NCI-H524 (cell line): ENCODE data around the gene ERN1.

Source experiments
- DNase-seq, 2 experiments: peaks; one replicate each; lab custom pipeline; 2025; lab: John Stamatoyannopoulos, UW

The ERN1 gene

GRCh38 chr17:64109400-64109799, 20.5 kb downstream of the ERN1 start:
- no peak for DNase-seq

DNA sequence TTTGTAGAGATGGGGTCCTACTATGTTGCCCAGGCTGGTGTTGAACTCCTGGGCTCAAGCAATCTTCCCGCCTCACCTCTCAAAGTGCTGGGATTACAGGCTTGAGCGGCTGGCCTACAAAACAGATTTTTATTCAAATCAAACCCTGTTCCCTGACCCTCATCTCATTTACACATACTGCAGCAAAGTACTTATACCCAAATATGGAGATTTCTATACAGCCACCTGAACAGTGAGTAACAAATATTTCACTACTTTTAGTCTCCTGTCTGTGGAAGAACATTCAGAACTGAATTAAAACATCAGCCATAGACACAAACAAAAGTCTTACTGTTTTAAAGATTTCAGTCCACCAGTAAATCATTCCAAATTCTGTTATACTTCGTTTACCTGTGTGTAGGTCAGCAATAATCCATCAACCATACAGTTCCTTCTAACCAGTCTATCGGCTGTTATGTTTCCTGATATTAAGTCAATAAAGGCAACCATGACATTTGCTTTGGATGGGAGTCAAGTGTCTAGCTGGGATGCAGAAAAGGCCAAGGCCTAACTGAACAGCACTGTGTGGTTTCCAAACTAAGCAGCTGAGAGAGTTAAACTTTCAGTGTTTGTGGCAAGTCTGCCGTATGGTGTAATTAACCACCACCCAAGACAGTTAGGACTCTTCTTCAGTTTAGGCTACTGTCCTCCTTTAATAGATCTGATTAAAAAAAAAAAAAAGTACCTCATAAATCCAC, 22.3 kb downstream of the ERN1 start:
- DNase-seq = no peak

GRCh38 chr17:64106918-64107317, 23.0 kb downstream of the ERN1 start:
- no peak for DNase-seq

- no peak for DNase-seq
These were observed 26.3 kb downstream of the ERN1 start for GRCh38 chr17:64103391-64104364.

- no peak for DNase-seq
These were observed 27.1 kb downstream of the ERN1 start for GRCh38 chr17:64102627-64103390.

DNA sequence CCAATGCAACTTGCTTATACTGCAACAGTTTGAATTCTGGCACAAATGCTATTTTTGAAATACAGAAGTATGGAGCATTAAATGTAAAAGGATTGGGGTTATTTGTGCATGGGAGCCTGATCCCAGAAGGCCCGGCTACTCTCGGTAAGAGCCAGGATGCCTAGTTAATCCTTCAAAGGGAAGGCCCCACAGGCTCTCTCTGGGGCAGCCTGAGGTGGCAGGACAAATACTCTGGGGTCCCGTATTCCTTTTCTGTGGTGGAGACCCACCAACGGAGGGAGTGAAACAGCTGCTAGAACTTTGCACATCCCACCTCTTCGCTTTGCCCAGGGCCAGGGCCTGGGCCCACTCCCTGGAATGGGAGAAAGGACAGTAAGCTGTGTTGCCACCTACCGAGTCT, 30.4 kb downstream of the ERN1 start:
- peak in 1 of 2 experiments; percentile 37 for DNase-seq

DNA sequence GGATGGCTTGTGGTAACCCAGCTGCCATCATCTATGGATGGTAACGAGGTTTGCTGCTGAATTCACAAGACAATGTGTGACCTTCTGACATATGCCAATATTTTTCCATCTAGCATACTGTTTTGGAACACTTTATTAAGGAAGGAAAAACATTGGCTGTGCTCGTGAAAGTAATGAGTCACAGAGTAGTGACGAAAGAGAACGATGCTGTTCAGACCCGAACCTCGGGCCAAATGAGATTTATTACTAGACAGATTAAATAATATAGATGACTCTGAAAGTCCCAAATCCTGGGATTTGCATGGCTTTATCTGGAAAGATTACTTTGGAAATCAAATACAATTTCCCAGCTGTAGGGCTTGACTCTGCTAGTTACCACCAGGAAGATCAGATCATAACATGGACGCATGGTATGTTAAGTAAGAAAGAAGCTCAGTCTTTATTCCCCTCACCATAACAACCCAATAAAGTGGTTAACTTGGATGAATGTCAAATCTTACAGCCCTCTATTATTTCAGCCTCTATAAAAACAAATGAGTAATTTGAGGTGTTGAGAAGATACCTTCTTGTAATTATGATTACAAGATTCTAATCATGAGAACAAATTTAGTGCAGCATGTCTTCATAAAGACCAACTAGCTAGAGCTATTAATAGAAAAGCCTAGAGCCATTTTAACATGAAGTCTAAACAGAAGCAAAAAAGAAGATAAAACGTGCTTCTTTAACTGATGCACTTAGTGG, 32.6 kb downstream of the ERN1 start:
- DNase-seq = no peak

DNA sequence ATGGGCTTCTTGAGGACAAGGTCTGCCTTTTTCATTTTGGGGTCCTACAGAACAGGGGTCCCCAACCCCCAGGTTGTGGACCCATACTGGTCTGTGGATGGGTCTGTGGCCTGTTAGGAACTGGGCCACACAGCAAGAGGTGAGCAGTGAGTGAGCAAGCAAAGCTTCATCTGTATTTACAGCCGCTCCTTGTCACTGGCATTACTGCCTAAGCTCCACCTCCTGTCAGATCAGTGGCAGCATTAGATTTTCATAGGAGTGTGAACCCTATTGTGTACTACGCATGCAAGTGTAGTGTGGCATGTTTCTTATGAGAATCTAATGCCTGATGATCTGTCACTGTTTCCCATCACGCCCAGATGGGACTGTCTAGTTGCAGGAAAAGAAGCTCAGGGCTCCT, 33.9 kb downstream of the ERN1 start:
- no peak for DNase-seq

GRCh38 chr17:64095144-64095882, 34.6 kb downstream of the ERN1 start:
- DNase-seq = no peak

DNA sequence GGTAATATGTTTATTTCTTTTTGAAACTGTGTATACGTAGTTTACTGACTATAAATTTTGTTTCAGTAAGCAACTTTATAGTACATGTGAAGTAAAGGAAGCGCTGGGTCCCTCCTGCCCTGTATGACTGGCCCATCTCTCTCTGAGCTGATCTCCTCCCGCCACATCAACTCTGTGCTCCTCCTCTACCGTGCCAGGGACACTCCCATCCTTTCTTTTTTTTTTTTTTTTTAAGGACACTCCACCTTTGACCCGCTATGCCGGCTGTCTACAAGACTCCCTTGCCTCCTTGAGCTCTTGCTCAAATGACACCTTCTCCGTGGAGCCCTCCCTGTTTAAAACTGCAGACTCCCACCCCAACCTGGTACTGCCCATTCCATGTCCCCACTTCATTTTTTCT, 35.5 kb downstream of the ERN1 start:
- DNase-seq = no peak

DNA sequence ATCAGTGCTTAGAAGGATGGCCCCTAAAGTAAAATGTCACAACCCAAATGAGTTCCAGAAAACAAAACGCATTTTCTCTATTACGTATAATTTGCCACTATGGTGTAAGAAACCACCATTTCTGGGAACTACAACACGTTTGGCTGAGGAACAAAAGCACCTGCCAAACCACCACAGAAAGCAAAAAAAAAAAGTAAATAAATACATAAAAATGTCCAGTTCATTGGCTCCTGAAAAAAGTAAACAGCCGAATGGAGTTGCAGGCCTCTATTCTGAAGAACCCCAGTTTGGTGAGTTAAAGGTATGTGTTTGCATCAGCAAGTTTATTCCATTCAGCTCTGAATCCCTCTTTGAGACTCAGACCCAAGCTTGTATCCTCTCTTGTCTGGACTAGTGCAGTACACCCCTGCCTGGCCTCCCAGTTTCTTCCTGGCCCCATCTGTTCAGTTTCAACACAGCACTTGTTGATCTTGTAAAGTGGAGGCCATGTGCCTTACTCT, 36.9 kb downstream of the ERN1 start:
- peak in 1 of 2 experiments; percentile 74 for DNase-seq

- no peak for DNase-seq
These were observed 37.8 kb downstream of the ERN1 start for GRCh38 chr17:64092113-64092512.

DNA sequence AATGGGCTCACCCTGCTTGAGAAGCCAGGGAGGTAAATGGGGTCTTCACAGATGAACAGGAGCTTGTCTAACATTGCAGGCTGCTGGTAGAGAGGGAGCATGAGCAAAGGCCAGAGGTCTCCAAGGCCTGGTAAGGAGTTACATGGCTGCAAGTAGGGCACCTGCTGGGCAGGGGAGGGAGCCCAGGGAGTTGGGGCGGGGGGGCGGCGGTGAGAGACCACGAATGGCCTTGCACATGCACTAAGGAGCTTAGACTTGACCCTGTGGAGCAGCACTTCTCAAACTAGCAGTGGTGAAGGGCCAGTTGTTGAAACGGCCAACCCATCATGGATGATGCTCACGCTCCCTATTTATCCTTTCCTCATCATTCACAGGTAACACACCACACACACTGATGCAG, 38.4 kb downstream of the ERN1 start:
- no peak for DNase-seq

DNA sequence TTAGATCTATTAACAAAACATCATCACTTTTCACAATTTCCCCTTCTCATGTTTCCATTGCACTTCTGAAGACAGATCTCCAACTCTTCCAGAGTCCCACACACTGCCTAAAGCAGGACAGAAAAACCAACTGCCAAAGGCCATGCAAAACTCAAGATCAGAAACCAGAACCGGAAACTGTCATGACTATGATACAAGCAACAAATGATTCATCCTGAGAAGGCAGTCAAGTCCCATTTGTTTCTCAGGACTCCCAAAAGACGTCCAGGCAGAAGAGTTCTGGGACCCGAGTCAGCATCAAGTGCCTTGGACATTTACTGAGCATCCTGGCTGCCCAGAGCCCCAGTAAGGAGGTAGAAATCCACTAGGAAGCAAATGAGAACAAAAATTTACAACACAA, 38.8 kb downstream of the ERN1 start:
- DNase-seq = no peak

- DNase-seq = no peak
These were observed 39.8 kb downstream of the ERN1 start for GRCh38 chr17:64090144-64090543.

DNA sequence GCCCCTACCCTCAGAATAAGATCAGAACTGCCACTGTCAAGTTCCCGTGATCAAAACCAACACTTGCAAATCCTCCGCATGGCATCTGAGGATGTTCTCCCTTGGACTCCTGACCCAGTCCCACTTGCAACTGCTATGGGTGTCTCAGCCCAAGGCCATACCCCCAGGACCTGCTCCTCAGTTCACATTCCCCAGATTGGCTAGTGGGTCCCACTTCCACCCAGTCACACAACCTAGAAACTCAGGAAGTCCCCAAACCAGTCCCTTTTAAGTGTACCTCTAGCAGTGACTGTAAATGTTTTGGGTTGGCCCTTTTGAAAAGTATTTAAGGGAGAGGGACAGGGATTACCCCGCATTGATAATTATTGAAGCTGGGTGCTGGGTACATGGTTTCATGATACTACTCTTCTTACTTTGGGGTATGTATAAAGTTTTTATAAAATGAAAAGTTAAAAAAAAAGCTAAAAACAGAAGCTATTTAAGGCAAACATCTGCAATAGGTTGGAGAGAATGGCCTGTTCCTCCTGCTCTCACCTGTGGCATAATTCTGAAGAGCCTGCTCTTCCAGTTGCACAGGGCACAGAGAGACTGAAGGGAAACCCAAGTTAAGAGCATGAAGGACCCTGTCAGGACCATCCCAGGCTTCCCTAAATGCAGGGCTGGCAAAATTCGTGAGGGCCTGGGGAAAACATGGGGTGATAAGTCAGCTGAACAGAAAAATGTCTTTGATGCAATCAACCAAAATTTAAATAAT, 42.5 kb downstream of the ERN1 start:
- DNase-seq = no peak

DNA sequence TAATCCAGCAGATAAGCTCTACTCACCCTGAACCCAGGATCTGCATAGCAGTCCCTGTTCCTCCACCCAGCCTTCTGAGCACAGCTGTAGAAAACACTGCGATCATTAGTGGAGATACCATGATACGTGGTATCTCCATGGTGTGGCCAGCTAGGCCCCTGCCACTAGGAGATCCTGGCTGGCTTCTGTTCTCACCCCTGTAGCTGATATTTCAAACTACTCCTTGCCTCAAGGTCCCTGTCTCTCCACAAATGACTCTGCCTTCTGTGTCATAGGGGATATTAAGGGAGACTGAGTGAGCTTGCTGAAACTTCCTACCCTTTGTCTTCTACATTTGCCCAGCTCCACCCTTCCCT, 44.3 kb downstream of the ERN1 start:
- DNase-seq = no peak

GRCh38 chr17:64084940-64085649, 44.8 kb downstream of the ERN1 start:
- DNase-seq = no peak
